ENCODE measurements around the gene KSR2.
"Not testable (repeated sequence)": the region's sequence is repeated elsewhere in the genome, so short reads cannot be mapped to it uniquely, and the experiment has no call there.

The KSR2 gene

GRCh38 chr12:117889098-117889497 lies 79.7 kb downstream of the KSR2 start:
- no peak for DNase-seq

- DNase-seq: no peak
Measured at GRCh38 chr12:117885211-117885610, 83.6 kb downstream of the KSR2 start.

GRCh38 chr12:117884161-117884560 lies 84.6 kb downstream of the KSR2 start:
- no peak for DNase-seq

- no peak for DNase-seq
Measured at GRCh38 chr12:117882603-117883184, 86.1 kb downstream of the KSR2 start.

- DNase-seq: no peak
Measured at GRCh38 chr12:117882181-117882580, 86.6 kb downstream of the KSR2 start.

- DNase-seq: no peak
Measured at GRCh38 chr12:117881517-117881916, 87.3 kb downstream of the KSR2 start.

- DNase-seq: no peak
Measured at GRCh38 chr12:117878605-117879004, 90.2 kb downstream of the KSR2 start.

GRCh38 chr12:117876436-117876816 lies 92.4 kb downstream of the KSR2 start:
- DNase-seq: no peak

- DNase-seq: peak in 1 of 2 experiments; percentile 9
Measured at GRCh38 chr12:117875744-117876435, 92.9 kb downstream of the KSR2 start.

- DNase-seq: peak; percentile 49 to 66
Measured at GRCh38 chr12:117874842-117875434, 93.9 kb downstream of the KSR2 start.

GRCh38 chr12:117874198-117874597 lies 94.6 kb downstream of the KSR2 start:
- not testable (repeated sequence) for DNase-seq

- DNase-seq: no peak
Measured at GRCh38 chr12:117872546-117873169, 96.1 kb downstream of the KSR2 start.

GRCh38 chr12:117869551-117869950 lies 99.2 kb downstream of the KSR2 start:
- DNase-seq: no peak

GRCh38 chr12:117867348-117867747 lies 101.4 kb downstream of the KSR2 start:
- no peak for DNase-seq

GRCh38 chr12:117865505-117865904 lies 103.3 kb downstream of the KSR2 start:
- no peak for DNase-seq

GRCh38 chr12:117863002-117863709 lies 105.6 kb downstream of the KSR2 start:
- no peak for DNase-seq

- no peak for DNase-seq
Measured at GRCh38 chr12:117861691-117862090, 107.1 kb downstream of the KSR2 start.

- DNase-seq: not testable (repeated sequence)
Measured at GRCh38 chr12:117860787-117861290, 108.0 kb downstream of the KSR2 start.

GRCh38 chr12:117860111-117860510 lies 108.7 kb downstream of the KSR2 start:
- DNase-seq: no peak

GRCh38 chr12:117857632-117858612 lies 110.9 kb downstream of the KSR2 start:
- DNase-seq: peak; percentile 44 to 64

GRCh38 chr12:117857139-117857538 lies 111.7 kb downstream of the KSR2 start:
- DNase-seq: not testable (repeated sequence)

GRCh38 chr12:117855165-117855564 lies 113.6 kb downstream of the KSR2 start:
- no peak for DNase-seq
